Astrocyte (in vitro differentiated cells and primary cell): ENCODE data around the gene UBE2E2. TPM values are rescaled to one million over a fixed set of nuclear protein-coding genes. Genes with fewer than 3 reads are reported as not detected.

ENCODE experiments used
- DNase-seq: peaks from one replicate; pipeline ENCODE4 v3.0.0-alpha.2; 2010; ENCODE audit warnings: low read depth
- FAIRE-seq: peaks from 2 replicates; lab custom pipeline; 2011; peaks lifted over from hg19 to GRCh38; lab: Jason Lieb, UNC
- H2AFZ ChIP-seq: 2 replicates; pipeline ENCODE4 v1.6.0; 2012; ENCODE audit warnings: low read depth, low read length, inconsistent platforms
- H3K27ac ChIP-seq: 2 replicates; pipeline ENCODE4 v1.5.1; 2011; ENCODE audit warnings: low read depth, low read length, inconsistent platforms
- H3K27me3 ChIP-seq: 2 replicates; pipeline ENCODE4 v1.6.0; 2011; ENCODE audit warnings: low read length, inconsistent platforms; ENCODE audit not compliant: insufficient read depth
- H3K36me3 ChIP-seq: 2 replicates; pipeline ENCODE4 v1.5.1; 2011; ENCODE audit warnings: low read length, inconsistent platforms; ENCODE audit not compliant: insufficient read depth
- H3K4me1 ChIP-seq: 2 replicates; pipeline ENCODE4 v1.5.1; 2011; ENCODE audit warnings: low read length, inconsistent platforms; ENCODE audit not compliant: insufficient read depth
- H3K4me2 ChIP-seq: 2 replicates; pipeline ENCODE4 v1.6.0; 2012; ENCODE audit warnings: low read length, inconsistent platforms
- H3K4me3 ChIP-seq: 2 replicates; pipeline ENCODE4 v1.5.1; 2011; ENCODE audit warnings: low read depth, mild to moderate bottlenecking, low read length, inconsistent platforms; ENCODE audit not compliant: insufficient read depth
- H3K79me2 ChIP-seq: 2 replicates; pipeline ENCODE4 v1.6.0; 2012; ENCODE audit warnings: mild to moderate bottlenecking, low read length, inconsistent platforms; ENCODE audit not compliant: insufficient read depth
- H3K9ac ChIP-seq: 2 replicates; pipeline ENCODE4 v1.6.0; 2012; ENCODE audit warnings: mild to moderate bottlenecking, low read length, inconsistent platforms
- H3K9me3 ChIP-seq: 2 replicates; pipeline ENCODE4 v1.5.1; 2012; ENCODE audit warnings: low read depth, mild to moderate bottlenecking, low read length, inconsistent platforms; ENCODE audit not compliant: insufficient read depth
- H4K20me1 ChIP-seq: 2 replicates; pipeline ENCODE4 v1.6.0; 2012; ENCODE audit warnings: low read length, inconsistent platforms; ENCODE audit not compliant: insufficient read depth
- H3K27ac Mint-ChIP-seq: one replicate; pipeline ENCODE4 v1.8.0; 2021; ENCODE audit warnings: mild to moderate bottlenecking, mixed read lengths; ENCODE audit not compliant: unreplicated experiment
- H3K27me3 Mint-ChIP-seq: one replicate; pipeline ENCODE4 v1.8.0; 2021; ENCODE audit warnings: low read depth, mixed read lengths; ENCODE audit not compliant: unreplicated experiment
- H3K36me3 Mint-ChIP-seq: one replicate; pipeline ENCODE4 v1.8.0; 2021; ENCODE audit warnings: low read depth, mixed read lengths; ENCODE audit not compliant: unreplicated experiment
- H3K4me1 Mint-ChIP-seq: one replicate; pipeline ENCODE4 v1.8.0; 2021; ENCODE audit warnings: low read depth, mixed read lengths; ENCODE audit not compliant: unreplicated experiment
- H3K4me3 Mint-ChIP-seq: one replicate; pipeline ENCODE4 v1.8.0; 2021; ENCODE audit warnings: mild to moderate bottlenecking, moderate library complexity, mixed read lengths; ENCODE audit not compliant: unreplicated experiment
- H3K9me3 Mint-ChIP-seq: one replicate; pipeline ENCODE4 v1.8.0; 2021; ENCODE audit warnings: mild to moderate bottlenecking, mixed read lengths; ENCODE audit not compliant: unreplicated experiment
- EZH2 ChIP-seq: IDR thresholded peaks from 2 replicates; pipeline ENCODE4 v1.6.1; 2012; ENCODE audit warnings: mild to moderate bottlenecking, low read length, inconsistent platforms; ENCODE audit not compliant: insufficient read depth
- total RNA-seq: library from RNA; stranded (reverse); gene quantifications from 2 replicates; pipeline ENCODE4 v1.2.1, GENCODE V29; 2021
- TF ChIP-seq, protein P1 (sequence below): IDR thresholded peaks from 2 replicates; pipeline ENCODE4 v1.5.1; 2011; ENCODE audit warnings: low read depth, mild to moderate bottlenecking, inconsistent platforms, low read length, moderate library complexity; ENCODE audit not compliant: insufficient read depth

UBE2E2 gene
- total RNA-seq, 1 donor from 2014 or later: 89.8 TPM

DNA sequence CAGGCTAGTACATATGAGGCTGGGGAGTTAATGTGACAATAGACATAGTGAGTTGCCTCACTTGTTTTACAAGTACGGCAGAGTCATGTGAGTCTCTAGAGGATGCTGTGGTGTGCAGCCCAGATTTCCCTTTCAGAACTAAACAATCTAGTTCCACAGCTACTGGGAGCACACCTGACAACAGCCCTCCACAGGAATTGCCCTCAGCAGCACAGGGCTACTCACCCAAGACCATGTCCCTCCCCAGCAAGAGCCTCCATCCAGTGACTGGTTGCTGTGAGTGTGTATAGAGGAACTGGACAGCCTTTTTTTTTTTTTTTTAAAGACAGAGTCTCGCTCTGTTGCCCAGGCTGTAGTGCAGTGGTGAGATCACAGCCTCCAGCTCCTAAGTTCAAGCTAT, 40.2 kb upstream of the UBE2E2 start:
- Histone ChIP-seq H3K4me3 (no peak overlapping the region), H2AFZ (no peak overlapping the region), H4K20me1 (no peaks in the 10 kb centered on the region), H3K4me1 (peaks cover 10% of the 10 kb centered on the region), H3K9me3 (no peaks in the 10 kb centered on the region), H3K4me2 (no peak overlapping the region), H3K9ac (no peak overlapping the region), H3K27ac (no peak overlapping the region), H3K36me3 (no peaks in the 10 kb centered on the region), H3K27me3 (no peaks in the 10 kb centered on the region), H3K79me2 (no peaks in the 10 kb centered on the region)
- no peak for FAIRE-seq
- Mint-ChIP-seq H3K27me3 (no peaks in the 10 kb centered on the region), H3K4me1 (peaks cover 27% of the 10 kb centered on the region), H3K9me3 (no peaks in the 10 kb centered on the region), H3K27ac (no peak overlapping the region), H3K4me3 (no peak overlapping the region), H3K36me3 (no peaks in the 10 kb centered on the region)
- DNase-seq: no peak
- TF ChIP-seq, protein P1, sequence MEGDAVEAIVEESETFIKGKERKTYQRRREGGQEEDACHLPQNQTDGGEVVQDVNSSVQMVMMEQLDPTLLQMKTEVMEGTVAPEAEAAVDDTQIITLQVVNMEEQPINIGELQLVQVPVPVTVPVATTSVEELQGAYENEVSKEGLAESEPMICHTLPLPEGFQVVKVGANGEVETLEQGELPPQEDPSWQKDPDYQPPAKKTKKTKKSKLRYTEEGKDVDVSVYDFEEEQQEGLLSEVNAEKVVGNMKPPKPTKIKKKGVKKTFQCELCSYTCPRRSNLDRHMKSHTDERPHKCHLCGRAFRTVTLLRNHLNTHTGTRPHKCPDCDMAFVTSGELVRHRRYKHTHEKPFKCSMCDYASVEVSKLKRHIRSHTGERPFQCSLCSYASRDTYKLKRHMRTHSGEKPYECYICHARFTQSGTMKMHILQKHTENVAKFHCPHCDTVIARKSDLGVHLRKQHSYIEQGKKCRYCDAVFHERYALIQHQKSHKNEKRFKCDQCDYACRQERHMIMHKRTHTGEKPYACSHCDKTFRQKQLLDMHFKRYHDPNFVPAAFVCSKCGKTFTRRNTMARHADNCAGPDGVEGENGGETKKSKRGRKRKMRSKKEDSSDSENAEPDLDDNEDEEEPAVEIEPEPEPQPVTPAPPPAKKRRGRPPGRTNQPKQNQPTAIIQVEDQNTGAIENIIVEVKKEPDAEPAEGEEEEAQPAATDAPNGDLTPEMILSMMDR: no peak
- TF ChIP-seq EZH2: no peak

DNA sequence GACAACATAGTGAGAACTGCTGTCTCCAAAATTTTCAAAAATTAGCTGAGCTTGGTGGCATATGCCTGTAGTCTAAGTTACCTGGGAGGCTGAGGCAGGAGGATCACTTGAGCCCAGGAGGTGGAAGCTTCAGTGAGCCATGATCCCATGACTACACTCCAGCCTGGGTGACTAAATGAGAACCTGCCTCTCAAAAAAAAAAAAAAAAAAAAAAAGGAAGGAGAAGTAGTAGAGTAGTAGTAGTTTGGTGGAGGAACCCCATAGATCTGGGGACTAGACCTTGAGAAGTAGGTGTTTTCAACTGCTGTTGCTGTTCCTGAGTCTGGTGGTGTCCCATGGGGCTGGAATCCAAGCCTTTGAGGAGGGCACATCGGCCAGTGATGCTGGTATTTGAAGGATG, 38.4 kb upstream of the UBE2E2 start:
- H3K9me3 Mint-ChIP-seq: no peaks in the 10 kb centered on the region
- Histone ChIP-seq H3K9ac (no peak overlapping the region), H3K4me2 (no peak overlapping the region), H4K20me1 (no peaks in the 10 kb centered on the region), H3K4me3 (no peak overlapping the region), H3K27ac (no peak overlapping the region), H3K4me1 (peaks cover 10% of the 10 kb centered on the region), H3K27me3 (no peaks in the 10 kb centered on the region), H3K9me3 (no peaks in the 10 kb centered on the region), H3K79me2 (no peaks in the 10 kb centered on the region), H2AFZ (no peak overlapping the region), H3K36me3 (no peaks in the 10 kb centered on the region)
- H3K36me3 Mint-ChIP-seq: no peaks in the 10 kb centered on the region
- peaks cover 31% of the 10 kb centered on the region for H3K4me1 Mint-ChIP-seq
- no peaks in the 10 kb centered on the region for H3K27me3 Mint-ChIP-seq
- no peak overlapping the region for H3K27ac Mint-ChIP-seq
- DNase-seq: no peak
- no peak for FAIRE-seq
- no peak overlapping the region for H3K4me3 Mint-ChIP-seq
- TF ChIP-seq, protein P1: no peak
- TF ChIP-seq EZH2: no peak

DNA sequence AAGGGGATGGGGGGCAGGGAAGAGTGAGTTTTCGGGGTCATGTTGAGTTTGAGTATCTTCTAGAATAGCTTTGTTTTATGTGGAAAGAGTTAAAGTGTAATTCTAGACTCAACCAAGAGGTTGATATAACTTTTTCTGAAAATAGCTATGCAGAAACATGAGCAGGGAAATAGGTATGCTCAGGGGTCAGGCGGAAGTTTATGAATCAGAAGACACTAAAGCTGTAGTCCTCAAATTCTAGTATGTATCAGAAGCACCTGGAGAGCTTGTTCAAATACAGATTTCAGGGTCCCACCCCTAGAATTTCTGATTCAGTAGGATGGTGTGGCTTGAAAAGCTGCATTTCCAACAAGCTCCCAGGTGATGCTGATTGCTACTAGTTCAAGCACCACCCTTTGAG, 37.6 kb upstream of the UBE2E2 start:
- Histone ChIP-seq H3K9ac (no peak overlapping the region), H4K20me1 (no peaks in the 10 kb centered on the region), H3K4me1 (peaks cover 8% of the 10 kb centered on the region), H3K36me3 (no peaks in the 10 kb centered on the region), H2AFZ (no peak overlapping the region), H3K9me3 (no peaks in the 10 kb centered on the region), H3K27me3 (no peaks in the 10 kb centered on the region), H3K4me2 (no peak overlapping the region), H3K79me2 (no peaks in the 10 kb centered on the region), H3K4me3 (no peak overlapping the region), H3K27ac (no peak overlapping the region)
- no peak for TF ChIP-seq EZH2
- TF ChIP-seq, protein P1: no peak
- Mint-ChIP-seq H3K36me3 (no peaks in the 10 kb centered on the region), H3K27ac (no peak overlapping the region), H3K4me3 (no peak overlapping the region), H3K9me3 (peaks cover 5% of the 10 kb centered on the region), H3K27me3 (no peaks in the 10 kb centered on the region), H3K4me1 (peaks cover 28% of the 10 kb centered on the region)
- DNase-seq (no peak), FAIRE-seq (no peak)
